Bronchial epithelial cell (primary cell): ENCODE measurements around the gene MSS51. TPM values are rescaled to one million over a fixed set of nuclear protein-coding genes. Genes with fewer than 3 reads are reported as not detected.

Experiments used
- DNase-seq: peaks from one replicate; pipeline ENCODE4 v3.0.0-alpha.2; 2010; ENCODE audit warnings: low read depth
- FAIRE-seq: peaks from 2 replicates; lab custom pipeline; 2011; peaks lifted over from hg19 to GRCh38; lab: Jason Lieb, UNC
- H3K27me3 ChIP-seq: 2 replicates; pipeline ENCODE4 v1.5.1; 2011; ENCODE audit warnings: low read length; ENCODE audit not compliant: control insufficient read depth, insufficient read depth
- H3K36me3 ChIP-seq: 2 replicates; pipeline ENCODE4 v1.5.1; 2011; ENCODE audit warnings: low read length; ENCODE audit not compliant: control insufficient read depth, insufficient read depth
- H3K4me3 ChIP-seq: 2 replicates; pipeline ENCODE4 v1.5.1; 2011; ENCODE audit warnings: mild to moderate bottlenecking, low read depth, low read length, control low read depth
- total RNA-seq: library from RNA; depleted of rRNA; stranded (reverse); fragments of >200 nt; gene quantifications from 2 replicates; pipeline ENCODE4 v1.2.1, GENCODE V29; 2014
- TF ChIP-seq, protein P1 (sequence below): IDR thresholded peaks from 2 replicates; pipeline ENCODE4 v1.5.1; 2011; ENCODE audit warnings: mild to moderate bottlenecking, moderate library complexity, low read length, control low read depth, inconsistent platforms; ENCODE audit not compliant: insufficient read depth, severe bottlenecking

Gene MSS51
- total RNA-seq, 1 donor from 2014 or later: 1.1 TPM

- H3K36me3 ChIP-seq: peaks cover 1% of the 10 kb centered on the region
- DNase-seq (no peak), FAIRE-seq (no peak)
- no peak overlapping the region for H3K4me3 ChIP-seq
- no peaks in the 10 kb centered on the region for H3K27me3 ChIP-seq
- TF ChIP-seq, protein P1, sequence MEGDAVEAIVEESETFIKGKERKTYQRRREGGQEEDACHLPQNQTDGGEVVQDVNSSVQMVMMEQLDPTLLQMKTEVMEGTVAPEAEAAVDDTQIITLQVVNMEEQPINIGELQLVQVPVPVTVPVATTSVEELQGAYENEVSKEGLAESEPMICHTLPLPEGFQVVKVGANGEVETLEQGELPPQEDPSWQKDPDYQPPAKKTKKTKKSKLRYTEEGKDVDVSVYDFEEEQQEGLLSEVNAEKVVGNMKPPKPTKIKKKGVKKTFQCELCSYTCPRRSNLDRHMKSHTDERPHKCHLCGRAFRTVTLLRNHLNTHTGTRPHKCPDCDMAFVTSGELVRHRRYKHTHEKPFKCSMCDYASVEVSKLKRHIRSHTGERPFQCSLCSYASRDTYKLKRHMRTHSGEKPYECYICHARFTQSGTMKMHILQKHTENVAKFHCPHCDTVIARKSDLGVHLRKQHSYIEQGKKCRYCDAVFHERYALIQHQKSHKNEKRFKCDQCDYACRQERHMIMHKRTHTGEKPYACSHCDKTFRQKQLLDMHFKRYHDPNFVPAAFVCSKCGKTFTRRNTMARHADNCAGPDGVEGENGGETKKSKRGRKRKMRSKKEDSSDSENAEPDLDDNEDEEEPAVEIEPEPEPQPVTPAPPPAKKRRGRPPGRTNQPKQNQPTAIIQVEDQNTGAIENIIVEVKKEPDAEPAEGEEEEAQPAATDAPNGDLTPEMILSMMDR: no peak
Measured at GRCh38 chr10:73465978-73466726, 32.8 kb upstream of the MSS51 start.

GRCh38 chr10:73460897-73461296 is 27.5 kb upstream of the MSS51 start:
- no peak overlapping the region for H3K4me3 ChIP-seq
- H3K27me3 ChIP-seq: no peaks in the 10 kb centered on the region
- no peak for DNase-seq
- H3K36me3 ChIP-seq: no peaks in the 10 kb centered on the region
- TF ChIP-seq, protein P1: no peak
- FAIRE-seq: no peak

DNA sequence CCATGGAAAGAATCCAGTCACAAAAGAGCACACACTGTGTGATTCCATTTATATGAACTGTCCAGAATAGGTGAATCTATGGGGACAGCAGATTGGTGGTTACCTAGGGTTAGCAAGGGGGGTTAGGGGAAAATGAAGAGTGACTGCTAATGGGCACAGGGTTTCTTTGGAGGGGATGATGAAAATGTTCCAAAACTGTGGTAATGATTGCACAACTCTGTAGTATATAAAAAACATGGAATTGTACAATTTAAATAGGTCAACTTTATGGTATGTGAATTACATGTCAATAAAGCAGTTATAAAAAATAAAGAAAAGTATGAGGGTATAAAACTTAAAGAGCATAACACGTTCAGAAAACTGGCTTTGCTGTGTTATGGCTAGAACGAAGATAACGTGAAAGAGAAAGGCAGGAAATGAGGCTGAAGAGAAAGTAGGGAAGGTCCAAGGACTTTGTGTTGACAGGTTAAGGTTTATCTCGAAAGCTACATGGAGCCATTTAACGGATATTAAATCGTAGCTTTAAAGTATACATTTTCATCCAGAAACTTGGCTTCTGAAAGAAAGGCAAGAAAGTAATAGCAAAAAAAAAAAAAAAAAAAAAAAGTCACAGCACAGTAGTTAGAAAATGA is 26.4 kb upstream of the MSS51 start:
- H3K36me3 ChIP-seq: no peaks in the 10 kb centered on the region
- DNase-seq: no peak
- TF ChIP-seq, protein P1: no peak
- no peak overlapping the region for H3K4me3 ChIP-seq
- no peaks in the 10 kb centered on the region for H3K27me3 ChIP-seq
- FAIRE-seq: no peak

DNA sequence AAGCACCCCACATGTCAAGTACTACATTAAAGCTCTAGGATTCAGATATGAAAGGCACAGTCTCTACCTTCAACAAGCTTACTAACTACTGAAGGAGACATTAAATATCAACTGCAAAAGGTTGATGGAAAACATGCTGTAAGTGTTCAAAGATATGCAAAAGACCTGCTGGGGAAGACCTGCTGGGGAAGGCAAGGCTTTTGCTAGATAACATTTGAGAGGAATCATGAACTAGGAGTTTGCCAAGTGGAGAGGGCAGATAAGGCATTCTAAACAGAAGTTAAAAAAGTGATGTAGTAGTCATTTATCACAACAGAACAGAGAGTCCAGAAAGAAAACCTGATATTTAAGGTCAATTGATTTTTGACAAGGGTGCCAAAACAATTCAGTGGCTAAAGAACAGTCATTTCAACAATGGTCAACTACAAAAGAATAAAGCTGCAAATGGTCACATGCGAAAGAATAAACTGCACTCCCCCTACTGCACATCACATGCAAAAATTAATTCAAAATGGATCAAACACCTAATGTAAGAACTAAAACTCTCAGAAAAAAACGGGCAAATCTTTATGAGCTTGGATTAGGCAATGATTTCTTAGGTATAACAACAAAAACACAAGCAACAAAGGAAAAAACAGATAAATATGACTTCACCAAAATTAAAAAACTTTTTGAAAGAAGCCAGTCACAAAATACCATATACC is 23.0 kb upstream of the MSS51 start:
- no peaks in the 10 kb centered on the region for H3K27me3 ChIP-seq
- no peak for FAIRE-seq

DNA sequence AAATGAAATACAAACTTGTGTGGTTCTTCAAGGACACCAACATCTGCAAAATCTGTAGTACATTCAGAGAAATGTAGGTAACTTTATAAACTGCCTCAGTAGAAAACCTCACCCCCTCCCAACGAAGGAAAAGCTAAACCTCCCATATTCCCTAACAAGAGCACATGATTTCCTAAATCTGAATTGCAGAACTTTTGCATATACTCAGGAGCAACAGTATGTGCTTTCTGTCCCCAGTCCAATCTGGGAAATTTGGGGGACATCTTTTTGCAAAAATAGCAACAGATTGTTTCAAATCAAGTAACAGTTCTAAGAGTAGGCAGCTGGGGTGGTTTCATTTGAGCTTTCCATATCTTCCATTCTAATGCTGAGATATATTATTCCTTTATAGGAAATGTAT is 15.8 kb upstream of the MSS51 start:
- TF ChIP-seq, protein P1: no peak
- FAIRE-seq: no peak
- DNase-seq: no peak
- Histone ChIP-seq H3K36me3 (peaks cover 3% of the 10 kb centered on the region), H3K27me3 (no peaks in the 10 kb centered on the region), H3K4me3 (no peak overlapping the region)

More for the DNA sequence above, 23.0 kb upstream of the MSS51 start:
- no peak overlapping the region for H3K4me3 ChIP-seq
- no peak for DNase-seq
- TF ChIP-seq, protein P1: no peak
- H3K36me3 ChIP-seq: no peaks in the 10 kb centered on the region
